Astrocyte of the hippocampus (primary cell): Measurements from ENCODE around the gene LGR4.

ENCODE experiments used
- DNase-seq: peaks from one replicate; pipeline ENCODE4 v3.0.0; 2011; ENCODE audit warnings: low read depth, low spot score

Gene LGR4

GRCh38 chr11:27429761-27430393 is 42.7 kb downstream of the LGR4 start:
- DNase-seq, result peak; percentile 31

DNA sequence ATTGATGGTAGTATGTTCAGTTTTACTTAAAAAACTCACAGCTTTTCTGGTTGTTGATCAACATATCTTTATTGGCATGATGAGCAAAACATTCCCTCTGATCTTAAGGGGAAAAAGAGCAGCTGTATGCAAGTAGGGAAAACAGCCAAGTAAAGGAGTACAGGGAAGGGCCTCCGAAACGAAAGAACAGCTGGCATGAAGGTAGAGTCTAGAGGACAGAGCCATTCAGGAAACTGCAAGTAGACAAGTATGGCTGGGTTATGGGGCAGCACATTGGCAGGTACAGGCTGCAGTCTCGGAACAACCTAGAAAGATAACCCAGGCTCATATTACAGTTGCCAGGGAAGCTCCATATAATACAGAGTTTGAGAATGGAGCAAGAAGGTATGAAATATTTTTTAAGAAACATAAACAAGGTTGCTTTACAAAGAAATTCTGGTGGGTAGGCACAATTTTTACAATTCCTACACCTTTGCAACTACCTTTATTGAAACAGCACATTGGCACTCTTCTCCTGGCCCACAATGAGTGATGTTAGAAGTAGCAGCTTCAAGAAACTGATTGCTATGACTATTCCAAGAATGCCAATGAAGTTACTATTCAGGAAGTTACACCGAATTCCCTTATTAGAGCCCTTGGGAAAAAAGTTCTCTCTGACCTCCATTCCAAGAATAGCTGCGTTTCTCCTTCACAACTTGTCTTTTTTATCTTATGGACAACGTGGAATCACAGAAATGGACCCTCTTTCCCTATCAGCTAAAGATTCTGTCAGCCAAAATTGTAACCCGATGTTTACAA is 45.2 kb downstream of the LGR4 start:
- peak; percentile 13 for DNase-seq

GRCh38 chr11:27425814-27426213 is 46.8 kb downstream of the LGR4 start:
- no peak for DNase-seq

DNA sequence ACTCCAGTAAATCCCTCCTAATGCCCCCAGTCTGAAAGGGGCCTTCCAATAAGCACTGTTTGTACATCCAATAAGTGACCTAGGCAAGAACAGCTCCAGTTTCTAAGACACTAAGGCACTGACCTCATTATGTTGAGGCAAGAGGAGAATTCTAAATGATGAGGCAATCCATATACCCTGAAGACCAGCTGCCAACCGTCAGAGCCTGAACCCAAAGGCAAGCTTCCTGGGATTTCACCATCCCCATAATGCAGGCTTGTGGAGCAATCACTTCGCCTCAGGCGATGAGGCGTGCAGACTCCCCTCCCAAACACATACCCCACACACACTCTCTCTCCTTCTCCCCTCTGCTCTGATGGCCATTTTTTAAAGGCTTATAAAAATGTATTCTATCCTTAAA is 49.5 kb downstream of the LGR4 start:
- no peak for DNase-seq

DNA sequence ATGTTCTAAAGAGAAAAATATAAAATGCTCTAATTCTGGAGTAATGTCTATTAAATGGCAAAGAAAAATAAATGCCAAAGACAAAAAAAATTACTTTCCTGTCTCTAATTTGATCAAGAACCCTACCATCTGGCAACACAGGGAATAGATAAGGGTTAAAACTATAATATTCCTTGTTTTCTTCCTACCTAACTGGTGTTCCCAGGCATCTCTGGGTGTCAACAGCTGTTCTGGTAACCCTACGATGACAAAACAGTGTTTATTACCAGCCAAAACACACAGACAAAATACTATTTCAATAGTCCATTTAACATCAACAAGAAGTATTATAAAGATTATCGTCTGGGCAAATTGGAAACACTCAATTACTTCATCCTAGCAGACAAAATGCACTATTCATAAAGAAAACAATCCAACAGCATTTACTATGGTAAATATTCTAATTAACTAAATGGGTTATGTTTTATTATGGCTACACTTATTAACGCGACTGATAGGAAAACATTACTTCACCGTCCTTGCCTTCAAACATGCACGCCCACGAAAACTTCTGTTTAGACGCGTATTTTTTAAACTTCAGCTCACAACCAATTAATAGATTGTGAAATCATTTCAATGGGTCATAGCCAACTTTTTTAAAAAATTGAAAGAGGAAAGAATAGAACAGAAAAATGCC is 50.6 kb downstream of the LGR4 start:
- DNase-seq, result no peak

DNA sequence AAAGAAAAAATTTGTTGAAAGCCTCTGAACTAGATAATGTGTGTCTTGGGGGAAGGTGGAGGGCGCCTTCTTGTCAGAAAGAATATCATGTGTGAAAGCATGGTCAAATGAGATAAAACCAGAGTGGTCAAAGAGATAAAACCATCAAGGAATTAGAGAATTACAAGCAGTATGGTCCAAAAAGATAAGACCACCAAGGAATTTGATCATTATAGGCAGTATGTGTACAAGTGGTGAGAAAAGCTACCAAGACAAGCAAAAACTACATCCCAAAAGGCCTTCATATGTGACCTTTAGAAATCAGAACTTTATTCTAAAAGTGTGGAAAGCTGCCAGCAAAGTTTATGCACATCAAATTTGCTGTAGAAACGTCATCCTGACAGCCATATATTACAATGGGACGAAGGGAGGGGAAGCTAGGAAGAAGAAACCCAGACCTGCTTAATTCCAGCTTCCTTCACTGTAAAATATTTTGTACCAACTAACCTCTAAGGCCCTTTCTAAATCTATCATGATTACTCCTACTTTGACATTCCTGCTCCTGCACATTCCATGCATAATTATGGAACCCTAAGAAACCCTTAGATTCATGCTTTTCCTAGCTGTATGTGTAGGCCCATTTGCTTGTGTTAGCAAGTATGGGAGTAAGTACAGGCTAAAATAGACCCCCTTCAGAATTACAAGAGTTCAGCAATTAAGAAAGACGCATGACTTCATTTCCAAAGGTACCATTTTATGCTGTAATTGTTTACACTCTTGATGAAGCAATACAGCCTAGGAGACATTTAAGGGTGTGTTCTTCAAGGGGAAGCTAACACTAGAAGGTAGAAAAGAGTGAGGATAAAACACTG is 51.6 kb downstream of the LGR4 start:
- DNase-seq, result peak; percentile 50

GRCh38 chr11:27420217-27420616 is 52.4 kb downstream of the LGR4 start:
- DNase-seq, result no peak

DNA sequence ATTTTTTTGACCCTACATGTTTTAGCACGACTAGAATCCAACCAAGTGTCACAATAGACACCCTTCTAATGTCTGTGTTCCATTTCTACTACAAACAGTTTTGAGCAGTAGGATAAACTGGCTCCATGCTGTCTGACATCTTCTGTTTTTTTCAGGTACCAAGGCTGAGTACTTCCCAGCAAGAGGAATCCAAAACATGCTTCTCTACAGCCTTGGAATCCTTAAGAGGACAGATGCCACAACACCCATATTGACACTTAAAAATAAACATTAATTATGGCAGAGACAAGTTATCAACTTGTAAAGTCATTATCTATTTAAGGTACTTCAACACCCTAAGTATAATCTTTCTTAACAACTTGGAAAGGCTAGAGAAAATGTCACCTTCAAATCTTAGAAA is 54.2 kb downstream of the LGR4 start:
- no peak for DNase-seq

DNA sequence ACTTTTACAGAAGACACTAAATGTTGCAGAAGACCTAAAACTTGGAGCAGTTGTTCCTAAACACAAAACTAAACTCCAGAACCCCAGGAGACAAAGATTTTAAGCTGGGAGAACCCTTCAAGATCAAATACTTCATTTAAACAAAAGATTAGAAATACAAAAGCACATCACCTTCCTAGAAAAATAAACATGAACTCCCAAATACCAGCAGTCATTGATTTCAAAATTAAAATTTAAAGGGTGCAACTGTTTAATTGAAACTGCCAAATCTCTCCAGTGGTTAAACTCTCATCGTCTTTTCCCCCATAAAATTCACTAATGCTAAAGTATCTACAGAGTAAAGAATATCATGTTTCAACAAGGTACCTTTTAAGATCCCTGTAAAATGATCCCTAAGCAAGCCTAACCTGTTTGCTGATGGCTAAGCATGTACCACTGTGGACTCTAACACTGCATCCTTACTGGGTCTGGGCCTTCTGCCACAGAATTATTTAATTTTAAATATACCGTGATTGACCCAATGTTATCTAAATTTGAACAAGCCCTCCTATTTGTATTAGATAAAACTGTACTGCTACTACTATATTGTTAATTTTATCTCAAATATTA is 55.9 kb downstream of the LGR4 start:
- DNase-seq, result no peak

DNA sequence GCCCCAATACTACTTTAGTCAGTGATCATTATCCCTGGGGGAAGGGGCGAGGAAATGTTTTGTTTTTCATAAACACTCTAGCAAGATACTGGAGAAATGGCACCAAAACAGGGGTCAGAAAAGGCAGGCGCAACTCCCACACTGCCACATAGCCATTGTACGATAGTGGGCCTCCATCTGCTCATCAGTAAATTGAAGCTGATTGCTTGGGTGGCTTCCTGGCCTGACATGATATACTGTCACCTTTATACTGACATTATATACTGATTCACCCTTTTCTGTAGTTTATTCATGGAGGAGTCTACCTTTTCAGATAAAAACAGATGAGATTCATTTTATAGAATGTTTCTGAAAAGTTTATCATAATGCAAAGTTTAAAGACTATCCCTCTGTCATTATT is 57.9 kb downstream of the LGR4 start:
- no peak for DNase-seq

- DNase-seq, result no peak
Observed at GRCh38 chr11:27413218-27413617, 59.4 kb downstream of the LGR4 start.

GRCh38 chr11:27412192-27412691 is 60.3 kb downstream of the LGR4 start:
- DNase-seq, result no peak

DNA sequence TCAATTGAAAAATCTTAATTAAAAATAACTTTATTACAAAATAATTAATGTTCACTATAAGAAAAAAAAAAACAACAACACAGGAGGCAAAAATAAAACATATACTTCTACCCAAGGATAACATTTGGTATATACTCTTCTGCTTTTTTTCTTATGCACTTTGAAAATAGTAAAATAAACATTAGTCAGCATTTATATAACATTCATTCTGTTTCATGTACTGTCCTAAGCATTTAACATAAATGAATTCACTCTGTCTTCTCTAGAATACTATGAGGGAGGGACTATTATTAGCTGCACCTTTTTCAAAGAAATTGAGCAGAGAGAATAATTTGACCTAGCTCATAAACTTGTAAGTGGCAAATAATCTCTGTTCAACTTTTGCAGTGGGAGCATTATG is 61.3 kb downstream of the LGR4 start:
- DNase-seq, result no peak

DNA sequence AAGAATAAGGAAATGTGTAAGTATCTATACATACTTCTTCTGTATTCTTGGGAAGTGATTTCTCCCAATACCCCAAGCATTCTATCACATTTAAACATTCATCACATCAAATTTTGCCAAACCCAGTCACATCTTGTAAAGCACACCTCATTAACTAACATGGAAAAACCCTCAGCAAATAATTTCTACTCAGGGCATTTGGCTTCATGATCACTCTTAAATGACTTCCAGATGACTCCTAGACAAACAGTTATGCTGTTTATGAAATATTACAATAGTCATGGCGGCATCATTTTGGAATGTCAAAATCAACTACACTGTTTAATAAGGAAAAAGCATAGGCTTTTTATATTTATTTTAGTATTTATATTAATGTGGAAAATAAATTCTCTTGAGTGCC is 62.3 kb downstream of the LGR4 start:
- no peak for DNase-seq

DNA sequence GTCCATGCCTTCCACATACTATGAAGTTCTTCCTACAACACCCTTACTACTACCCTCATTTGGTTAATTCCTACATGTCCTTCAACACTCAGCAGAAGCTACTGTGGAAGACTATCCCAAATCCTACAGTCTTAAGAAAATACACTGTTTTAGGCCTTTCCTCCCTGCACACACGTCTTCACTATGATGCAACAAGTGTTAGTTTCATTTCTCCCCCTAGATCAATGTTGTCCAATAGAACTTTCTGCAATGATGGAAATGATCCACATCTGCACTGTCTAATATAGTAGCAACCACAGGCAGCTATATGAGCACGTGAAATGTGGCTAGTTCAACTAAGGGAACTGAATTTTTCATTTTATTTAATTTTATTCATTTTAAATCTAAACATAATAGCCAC is 62.8 kb downstream of the LGR4 start:
- DNase-seq, result no peak

GRCh38 chr11:27409049-27409448 is 63.5 kb downstream of the LGR4 start:
- DNase-seq, result no peak

- no peak for DNase-seq
Observed at GRCh38 chr11:27408246-27408800, 64.3 kb downstream of the LGR4 start.

GRCh38 chr11:27406498-27407354 is 65.9 kb downstream of the LGR4 start:
- DNase-seq, result no peak

DNA sequence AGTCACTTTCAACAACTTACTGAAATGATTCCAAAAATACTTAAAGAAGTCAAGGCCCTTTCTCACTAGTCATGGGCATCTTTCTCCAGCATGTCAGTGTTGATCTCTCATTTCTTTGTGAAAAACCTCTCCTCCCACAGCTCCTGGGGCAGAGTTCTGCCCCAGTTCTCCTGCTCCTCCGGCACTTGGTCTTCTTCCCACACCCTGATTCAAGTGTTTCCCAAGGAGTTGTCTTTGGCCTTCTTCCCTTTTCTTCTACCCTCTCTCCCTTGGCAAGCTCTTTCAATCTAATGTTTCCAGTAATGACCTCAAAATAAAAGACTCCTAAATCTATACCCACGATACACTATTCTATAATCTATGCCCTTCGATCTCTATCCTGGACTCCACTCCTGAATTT is 67.5 kb downstream of the LGR4 start:
- DNase-seq, result peak; percentile 44

- no peak for DNase-seq
Observed at GRCh38 chr11:27404427-27404826, 68.2 kb downstream of the LGR4 start.
